ENCODE data around the gene GGCX.

GGCX gene

GRCh38 chr2:85504778-85505261, 56.5 kb downstream of the GGCX start (continued):
- peak; percentile 75 for TF ChIP-seq SP7 (tag by site-specific recombination; IDR thresholded peaks at IDR 0.05)
- TF ChIP-seq ZNF292 (tag by site-specific recombination; IDR thresholded peaks at IDR 0.05; ENCODE audit: borderline replicate concordance, low read depth) = no peak
- TF ChIP-seq ZFP41 (tag by site-specific recombination; IDR thresholded peaks at IDR 0.05; ENCODE audit: borderline replicate concordance) = no peak
- no peak for TF ChIP-seq ZNF704 (tag by site-specific recombination; IDR thresholded peaks at IDR 0.05)
- no peak for TF ChIP-seq ZBTB49 (tag by site-specific recombination; IDR thresholded peaks at IDR 0.05; ENCODE audit: low read depth)
- no peak for TF ChIP-seq ZNF529 (tag by site-specific recombination; IDR thresholded peaks at IDR 0.05; ENCODE audit: insufficient replicate concordance)
- TF ChIP-seq ATF2 (tag by site-specific recombination; IDR thresholded peaks at IDR 0.05; ENCODE audit: low read depth) = no peak
- TF ChIP-seq ZNF639 (tag by site-specific recombination; IDR thresholded peaks at IDR 0.05) = 0 out of 2 replicates have a peak, but pooled peaks have one; percentile 16
- TF ChIP-seq SCRT2 (tag by site-specific recombination; IDR thresholded peaks at IDR 0.05) = peak; percentile 66
- 0 out of 2 replicates have a peak, but pooled peaks have one; percentile 43 for TF ChIP-seq WT1 (tag by site-specific recombination; IDR thresholded peaks at IDR 0.05)
- no peak for TF ChIP-seq ZNF449 (tag by site-specific recombination; IDR thresholded peaks at IDR 0.05)
- no peak for TF ChIP-seq ZNF561 (tag by site-specific recombination; IDR thresholded peaks at IDR 0.05; ENCODE audit: borderline replicate concordance)
- TF ChIP-seq OSR2 (tag by site-specific recombination; IDR thresholded peaks at IDR 0.05) = peak; percentile 44; the same call in 1 of the 2 replicates
- peak; percentile 79 for TF ChIP-seq PRDM10 (tag by site-specific recombination; IDR thresholded peaks at IDR 0.05)
- TF ChIP-seq GLIS1 (tag by site-specific recombination; IDR thresholded peaks at IDR 0.05) = peak; percentile 38
- no peak for TF ChIP-seq ZNF341 (tag by site-specific recombination; IDR thresholded peaks at IDR 0.05; ENCODE audit: low read depth)
- TF ChIP-seq SCRT1 (tag by site-specific recombination; IDR thresholded peaks at IDR 0.05; ENCODE audit: borderline replicate concordance) = no peak
- no peak for TF ChIP-seq FEZF1 (tag by site-specific recombination; IDR thresholded peaks at IDR 0.05)
- TF ChIP-seq CTCF (tag by site-specific recombination; IDR thresholded peaks at IDR 0.05) = no peak

Measured in HEK293 (cell line).